SK-N-SH (cell line): ENCODE measurements around the gene SHCBP1L.

Experiments
- CTCF ChIP-seq: fragments of 200-600 bp; sonication (generic); IDR thresholded peaks from 2 replicates; pipeline ENCODE4 v1.6.1; 2017; ENCODE audit warnings: antibody characterized with exemption, mild to moderate bottlenecking, moderate library complexity
- EZH2phosphoT487 ChIP-seq: fragments of 200-600 bp; sonication (generic); IDR thresholded peaks from 2 replicates; pipeline ENCODE4 v1.6.1; 2017; ENCODE audit warnings: low read depth, mixed run types, mild to moderate bottlenecking, antibody characterized with exemption, moderate library complexity, borderline replicate concordance
- MXI1 ChIP-seq: IDR thresholded peaks from 2 replicates; pipeline ENCODE4 v1.6.1; 2012; ENCODE audit warnings: mild to moderate bottlenecking, low read depth, low read length, improper control_type of control experiment
- SMC3 ChIP-seq: IDR thresholded peaks from 2 replicates; pipeline ENCODE4 v1.6.1; 2012; ENCODE audit warnings: low read depth, low read length, improper control_type of control experiment
- TF ChIP-seq, protein P1 (sequence below): IDR thresholded peaks from 2 replicates; pipeline ENCODE4; 2012
- TF ChIP-seq, protein P2 (sequence below): IDR thresholded peaks from 2 replicates; pipeline ENCODE4 v1.4.0; 2012; ENCODE audit warnings: low read depth

- TF ChIP-seq SMC3 (no peak), CTCF (no peak), EZH2phosphoT487 (no peak), MXI1 (no peak)
- TF ChIP-seq, protein P1, sequence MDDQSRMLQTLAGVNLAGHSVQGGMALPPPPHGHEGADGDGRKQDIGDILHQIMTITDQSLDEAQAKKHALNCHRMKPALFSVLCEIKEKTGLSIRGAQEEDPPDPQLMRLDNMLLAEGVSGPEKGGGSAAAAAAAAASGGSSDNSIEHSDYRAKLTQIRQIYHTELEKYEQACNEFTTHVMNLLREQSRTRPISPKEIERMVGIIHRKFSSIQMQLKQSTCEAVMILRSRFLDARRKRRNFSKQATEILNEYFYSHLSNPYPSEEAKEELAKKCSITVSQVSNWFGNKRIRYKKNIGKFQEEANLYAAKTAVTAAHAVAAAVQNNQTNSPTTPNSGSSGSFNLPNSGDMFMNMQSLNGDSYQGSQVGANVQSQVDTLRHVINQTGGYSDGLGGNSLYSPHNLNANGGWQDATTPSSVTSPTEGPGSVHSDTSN: no peak
- TF ChIP-seq, protein P2, sequence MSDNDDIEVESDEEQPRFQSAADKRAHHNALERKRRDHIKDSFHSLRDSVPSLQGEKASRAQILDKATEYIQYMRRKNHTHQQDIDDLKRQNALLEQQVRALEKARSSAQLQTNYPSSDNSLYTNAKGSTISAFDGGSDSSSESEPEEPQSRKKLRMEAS: no peak
These were observed 7.1 kb upstream of the SHCBP1L start for GRCh38 chr1:182960046-182960445.
